GM12891 (cell line): Measurements from ENCODE around the gene CCDC112.

Experiments used
- PAX5 ChIP-seq: IDR thresholded peaks from 2 replicates; pipeline ENCODE4 v1.6.1; 2011; ENCODE audit warnings: low read length, moderate library complexity, mild to moderate bottlenecking; ENCODE audit not compliant: insufficient read depth, severe bottlenecking
- POLR2A ChIP-seq: IDR thresholded peaks from 2 replicates; pipeline ENCODE4 v1.6.1; 2011; ENCODE audit warnings: low read depth, low read length, control low read depth
- POLR2AphosphoS5 ChIP-seq: IDR thresholded peaks from 2 replicates; pipeline ENCODE4 v1.6.1; 2011; ENCODE audit warnings: low read depth, low read length, control low read depth
- POU2F2 ChIP-seq: IDR thresholded peaks from 2 replicates; pipeline ENCODE4 v1.6.1; 2011; ENCODE audit warnings: low read depth, mild to moderate bottlenecking, control low read depth, low read length, moderate library complexity
- SPI1 ChIP-seq: IDR thresholded peaks from 2 replicates; pipeline ENCODE4 v1.6.1; 2011; ENCODE audit warnings: low read depth, low read length, control low read depth
- TAF1 ChIP-seq: IDR thresholded peaks from 2 replicates; pipeline ENCODE4 v1.6.1; 2011; ENCODE audit warnings: low read depth, low read length, control low read depth

DNA sequence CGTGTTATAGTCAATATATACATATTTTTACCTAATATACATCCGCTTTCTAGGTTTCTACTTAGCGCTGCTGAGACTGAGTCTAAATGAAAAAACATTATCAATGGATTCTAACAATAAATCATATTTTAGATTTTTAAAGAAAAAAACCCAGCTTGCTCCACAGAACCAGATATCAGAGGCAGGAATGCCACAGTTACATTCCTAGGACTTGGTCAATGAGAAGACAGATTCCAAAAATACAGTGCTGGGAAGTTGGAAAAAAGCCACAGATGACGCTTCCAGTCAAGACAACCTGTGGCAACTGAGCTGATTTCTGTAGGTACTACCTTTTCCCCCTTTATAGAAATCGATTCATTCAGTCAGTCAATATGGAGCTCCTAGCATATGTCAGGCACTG, 577 bp upstream of the CCDC112 start:
- TF ChIP-seq POLR2AphosphoS5 (no peak), POLR2A (no peak), TAF1 (no peak), SPI1 (no peak), POU2F2 (no peak), PAX5 (no peak)
